ENCODE measurements around the gene PRM2. TPM values are rescaled to one million over a fixed set of nuclear protein-coding genes. Genes with fewer than 3 reads are reported as not detected.

PRM2 gene
- total RNA-seq, 1 donor from 2014 or later: not detected

- no peak for DNase-seq (ENCODE audit: low read depth)
These were observed 46.4 kb downstream of the PRM2 start for GRCh38 chr16:11229906-11230305.

- no peak for DNase-seq (ENCODE audit: low read depth)
These were observed 46.8 kb downstream of the PRM2 start for GRCh38 chr16:11229432-11229831.

GRCh38 chr16:11225677-11226549, 50.4 kb downstream of the PRM2 start:
- no peak for DNase-seq (ENCODE audit: low read depth)

Other genes with a start within 250 kb of the PRM2 start
- gene SOCS1, start 20.3 kb downstream of the PRM2 start, total RNA-seq: 1.0 and 4.2 TPM in 2 replicates
- gene TNP2, start 7.2 kb downstream of the PRM2 start, total RNA-seq: not detected in 2 replicates
- not detected in 2 replicates for gene PRM3, start 2.9 kb downstream of the PRM2 start, total RNA-seq
- gene PRM1, start 4.8 kb upstream of the PRM2 start, total RNA-seq: not detected in 2 replicates
- 6.0 and 7.3 TPM in 2 replicates for gene RMI2, start 69.0 kb upstream of the PRM2 start, total RNA-seq